Heart left ventricle (tissue), 13 donors: ENCODE measurements around the gene CLEC1B.

Experiments
- CTCF ChIP-seq, 12 donors: fragments of 200-600 bp; sonication (generic) in 4 of 12; IDR thresholded peaks; one replicate each; pipeline versions ENCODE4 v1.5.0 to v1.8.0; 2018 to 2022; ENCODE audit warnings: antibody characterized with exemption in 12 of 12, mild to moderate bottlenecking in 5 of 12
- POLR2A ChIP-seq, 2 donors: fragments of 450-650 bp; IDR thresholded peaks; one replicate each; pipeline ENCODE4 v1.6.1; 2017; ENCODE audit warnings: antibody characterized with exemption in 2 of 2, mild to moderate bottlenecking in 2 of 2, moderate library complexity in 2 of 2
- donor health status: ischemic (EF 13 %, LVEDD 7.1; RV severe dilation, severe dysfunction).
- donor health status: DM: no; HTN: yes; CAD: no.
- donor health status: DM: no; HTN: no; CAD: no.
- donor health status: ischemic (EF 25% LVEDD 6.9; RV normal size, moderate dysfunction).
- donor health status: ischemic (EF 25% LVEDD 5.7; RV mildly dilated, moderate dysfunction).
- donor health status: ischemic (EF 35%, LVEDD 5.7; RV mildly dilated, moderate dysfunction).
- donor health status: nonischemic (EF 11% LVEDD 7.7; RV severe dilation, severe dysfunction).
- donor health status: DM: yes; HTN: yes; CAD: no.
- donor health status: PGD.
- donor health status: ischemic (EF 29% LVEDD 5.4; RV normal size, mild dysfunction).
- donor health status: nonischemic (EF 23%, LVEDD 6.1; RV moderate dilation, normal function).

- TF ChIP-seq CTCF (IDR thresholded peaks at IDR 0.05) (no peak), POLR2A (IDR thresholded peaks at IDR 0.05) (no peak)
Observed at GRCh38 chr12:10015450-10015849, 16.5 kb upstream of the CLEC1B start.
